Measurements from ENCODE around the gene CMTM4.

Gene CMTM4

DNA sequence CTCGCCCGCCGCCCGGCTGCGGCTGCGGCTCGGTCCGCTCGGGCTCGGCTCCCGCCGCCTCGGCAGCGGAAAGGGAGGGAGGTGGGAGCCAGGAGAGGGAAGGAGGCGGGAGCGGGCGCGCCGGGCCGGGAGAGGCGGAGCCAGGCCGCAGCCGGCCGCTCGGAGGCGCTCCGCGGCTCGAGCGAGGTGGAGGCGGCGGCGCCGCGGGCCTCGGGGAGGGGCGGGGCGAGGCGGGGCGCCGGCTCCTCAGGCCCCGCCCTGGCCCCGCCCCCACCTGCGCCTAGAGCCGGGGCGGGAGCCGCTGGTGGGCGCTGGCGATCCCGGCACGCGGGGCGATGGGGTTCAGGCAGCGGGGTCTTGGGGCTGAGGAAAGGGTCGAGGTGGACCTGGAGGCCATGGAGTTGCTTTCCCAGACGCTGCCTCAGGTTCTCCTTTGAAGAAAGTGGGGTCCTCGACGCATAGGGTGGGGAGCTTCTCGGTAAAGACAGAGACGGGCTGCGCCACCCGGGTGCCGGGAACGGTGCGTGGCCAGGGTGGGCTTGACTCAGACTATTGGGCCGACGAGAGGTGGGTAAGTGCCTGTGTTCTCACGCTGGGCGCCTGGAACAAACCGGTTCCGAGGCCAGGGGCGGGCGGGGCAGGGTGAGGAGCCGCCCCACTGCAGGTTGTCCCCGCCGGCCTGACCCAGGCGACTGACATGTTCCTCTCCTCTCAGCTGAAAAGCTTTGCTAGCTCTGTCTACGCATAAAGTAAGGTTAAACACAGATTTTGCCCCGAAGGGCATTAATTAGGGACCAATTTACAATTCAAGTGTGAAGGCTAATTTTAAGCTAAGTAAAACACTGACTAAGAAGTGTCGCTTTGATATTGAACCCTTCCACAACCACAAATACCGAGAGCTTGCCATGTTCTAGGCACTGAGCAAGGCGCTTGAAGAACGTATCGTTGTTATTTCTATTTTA, at the start of gene CMTM4:
Gene CMTM4, minus strand, starts transcription at position 75 of the 962 bp plus-strand sequence. CDS start 218 bp downstream, outside the sequence.
- no peak for TF ChIP-seq OSR1 (CRISPR knock-in tag; IDR thresholded peaks at IDR 0.05)
- TF ChIP-seq, protein P1, sequence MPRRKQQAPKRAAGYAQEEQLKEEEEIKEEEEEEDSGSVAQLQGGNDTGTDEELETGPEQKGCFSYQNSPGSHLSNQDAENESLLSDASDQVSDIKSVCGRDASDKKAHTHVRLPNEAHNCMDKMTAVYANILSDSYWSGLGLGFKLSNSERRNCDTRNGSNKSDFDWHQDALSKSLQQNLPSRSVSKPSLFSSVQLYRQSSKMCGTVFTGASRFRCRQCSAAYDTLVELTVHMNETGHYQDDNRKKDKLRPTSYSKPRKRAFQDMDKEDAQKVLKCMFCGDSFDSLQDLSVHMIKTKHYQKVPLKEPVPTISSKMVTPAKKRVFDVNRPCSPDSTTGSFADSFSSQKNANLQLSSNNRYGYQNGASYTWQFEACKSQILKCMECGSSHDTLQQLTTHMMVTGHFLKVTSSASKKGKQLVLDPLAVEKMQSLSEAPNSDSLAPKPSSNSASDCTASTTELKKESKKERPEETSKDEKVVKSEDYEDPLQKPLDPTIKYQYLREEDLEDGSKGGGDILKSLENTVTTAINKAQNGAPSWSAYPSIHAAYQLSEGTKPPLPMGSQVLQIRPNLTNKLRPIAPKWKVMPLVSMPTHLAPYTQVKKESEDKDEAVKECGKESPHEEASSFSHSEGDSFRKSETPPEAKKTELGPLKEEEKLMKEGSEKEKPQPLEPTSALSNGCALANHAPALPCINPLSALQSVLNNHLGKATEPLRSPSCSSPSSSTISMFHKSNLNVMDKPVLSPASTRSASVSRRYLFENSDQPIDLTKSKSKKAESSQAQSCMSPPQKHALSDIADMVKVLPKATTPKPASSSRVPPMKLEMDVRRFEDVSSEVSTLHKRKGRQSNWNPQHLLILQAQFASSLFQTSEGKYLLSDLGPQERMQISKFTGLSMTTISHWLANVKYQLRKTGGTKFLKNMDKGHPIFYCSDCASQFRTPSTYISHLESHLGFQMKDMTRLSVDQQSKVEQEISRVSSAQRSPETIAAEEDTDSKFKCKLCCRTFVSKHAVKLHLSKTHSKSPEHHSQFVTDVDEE (CRISPR knock-in tag; IDR thresholded peaks at IDR 0.05): no peak
- no peak for TF ChIP-seq ZNF565 (CRISPR knock-in tag; conservative IDR thresholded peaks at IDR 0.05; ENCODE audit: low read depth)
- no peak for TF ChIP-seq POU6F1 (CRISPR knock-in tag; IDR thresholded peaks at IDR 0.05; ENCODE audit: borderline replicate concordance, low read depth)
- no peak for TF ChIP-seq ESRRG (CRISPR knock-in tag; IDR thresholded peaks at IDR 0.05)
- no peak for TF ChIP-seq GLIS3 (CRISPR knock-in tag; IDR thresholded peaks at IDR 0.05)
- TF ChIP-seq, protein P2, sequence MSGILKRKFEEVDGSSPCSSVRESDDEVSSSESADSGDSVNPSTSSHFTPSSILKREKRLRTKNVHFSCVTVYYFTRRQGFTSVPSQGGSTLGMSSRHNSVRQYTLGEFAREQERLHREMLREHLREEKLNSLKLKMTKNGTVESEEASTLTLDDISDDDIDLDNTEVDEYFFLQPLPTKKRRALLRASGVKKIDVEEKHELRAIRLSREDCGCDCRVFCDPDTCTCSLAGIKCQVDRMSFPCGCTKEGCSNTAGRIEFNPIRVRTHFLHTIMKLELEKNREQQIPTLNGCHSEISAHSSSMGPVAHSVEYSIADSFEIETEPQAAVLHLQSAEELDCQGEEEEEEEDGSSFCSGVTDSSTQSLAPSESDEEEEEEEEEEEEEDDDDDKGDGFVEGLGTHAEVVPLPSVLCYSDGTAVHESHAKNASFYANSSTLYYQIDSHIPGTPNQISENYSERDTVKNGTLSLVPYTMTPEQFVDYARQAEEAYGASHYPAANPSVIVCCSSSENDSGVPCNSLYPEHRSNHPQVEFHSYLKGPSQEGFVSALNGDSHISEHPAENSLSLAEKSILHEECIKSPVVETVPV (CRISPR knock-in tag; IDR thresholded peaks at IDR 0.05): no peak
- no peak for TF ChIP-seq TOX (CRISPR knock-in tag; IDR thresholded peaks at IDR 0.05; ENCODE audit: borderline replicate concordance)
- no peak for TF ChIP-seq ZC3H10 (CRISPR knock-in tag; IDR thresholded peaks at IDR 0.05)
- no peak for TF ChIP-seq RARB (CRISPR knock-in tag; IDR thresholded peaks at IDR 0.05)
- no peak for TF ChIP-seq ISL1 (CRISPR knock-in tag; IDR thresholded peaks at IDR 0.05)
- TF ChIP-seq ZNF70 (CRISPR knock-in tag; IDR thresholded peaks at IDR 0.05): no peak
- no peak for TF ChIP-seq SNAI2 (CRISPR knock-in tag; IDR thresholded peaks at IDR 0.05)
- TF ChIP-seq PPARA (CRISPR knock-in tag; IDR thresholded peaks at IDR 0.05; ENCODE audit: borderline replicate concordance): no peak
- no peak for TF ChIP-seq ZFP30 (CRISPR knock-in tag; IDR thresholded peaks at IDR 0.05)

GRCh38 chr16:66746048-66746447, 49.5 kb upstream of the CMTM4 start:
- TF ChIP-seq OSR1 (CRISPR knock-in tag; IDR thresholded peaks at IDR 0.05) (no peak), GLIS3 (CRISPR knock-in tag; IDR thresholded peaks at IDR 0.05) (no peak), ARNTL (CRISPR knock-in tag; IDR thresholded peaks at IDR 0.05; ENCODE audit: borderline replicate concordance, low read depth) (no peak), CREB5 (CRISPR knock-in tag; IDR thresholded peaks at IDR 0.05; ENCODE audit: low read depth) (no peak), ISL1 (CRISPR knock-in tag; IDR thresholded peaks at IDR 0.05) (no peak), TOX (CRISPR knock-in tag; IDR thresholded peaks at IDR 0.05; ENCODE audit: borderline replicate concordance) (no peak), PPARA (CRISPR knock-in tag; IDR thresholded peaks at IDR 0.05; ENCODE audit: borderline replicate concordance) (no peak), ZNF565 (CRISPR knock-in tag; conservative IDR thresholded peaks at IDR 0.05; ENCODE audit: low read depth) (no peak), SNAI2 (CRISPR knock-in tag; IDR thresholded peaks at IDR 0.05) (no peak)
- TF ChIP-seq, protein P3, sequence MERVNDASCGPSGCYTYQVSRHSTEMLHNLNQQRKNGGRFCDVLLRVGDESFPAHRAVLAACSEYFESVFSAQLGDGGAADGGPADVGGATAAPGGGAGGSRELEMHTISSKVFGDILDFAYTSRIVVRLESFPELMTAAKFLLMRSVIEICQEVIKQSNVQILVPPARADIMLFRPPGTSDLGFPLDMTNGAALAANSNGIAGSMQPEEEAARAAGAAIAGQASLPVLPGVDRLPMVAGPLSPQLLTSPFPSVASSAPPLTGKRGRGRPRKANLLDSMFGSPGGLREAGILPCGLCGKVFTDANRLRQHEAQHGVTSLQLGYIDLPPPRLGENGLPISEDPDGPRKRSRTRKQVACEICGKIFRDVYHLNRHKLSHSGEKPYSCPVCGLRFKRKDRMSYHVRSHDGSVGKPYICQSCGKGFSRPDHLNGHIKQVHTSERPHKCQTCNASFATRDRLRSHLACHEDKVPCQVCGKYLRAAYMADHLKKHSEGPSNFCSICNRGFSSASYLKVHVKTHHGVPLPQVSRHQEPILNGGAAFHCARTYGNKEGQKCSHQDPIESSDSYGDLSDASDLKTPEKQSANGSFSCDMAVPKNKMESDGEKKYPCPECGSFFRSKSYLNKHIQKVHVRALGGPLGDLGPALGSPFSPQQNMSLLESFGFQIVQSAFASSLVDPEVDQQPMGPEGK (CRISPR knock-in tag; IDR thresholded peaks at IDR 0.05; ENCODE audit: borderline replicate concordance): no peak
- no peak for ATAC-seq

More for the DNA sequence above, at the start of gene CMTM4:
- peak; percentile 94 for ATAC-seq
